ENCODE measurements around the gene EDAR.

EDAR gene

GRCh38 chr2:108988796-108989713, at the start of gene EDAR:
Gene EDAR, minus strand, starts transcription at chr2:108989220. Its CDS starts 58,206 bp downstream, at chr2:108931014.
- DNase-seq (ENCODE audit: low read depth in 3 of 3), result peak in 1 of 3 donors; percentile 13

GRCh38 chr2:109033171-109033570, 44.2 kb upstream of the EDAR start:
- DNase-seq (ENCODE audit: low read depth in 3 of 3), result no peak

- DNase-seq (ENCODE audit: low read depth in 3 of 3), result no peak
Measured at GRCh38 chr2:109032229-109032820, 43.3 kb upstream of the EDAR start.

- peak in 2 of 3 donors; percentile 20 to 61 for DNase-seq (ENCODE audit: low read depth in 3 of 3)
Measured at GRCh38 chr2:109031476-109032228, 42.6 kb upstream of the EDAR start.

- DNase-seq (ENCODE audit: low read depth in 3 of 3), result no peak
Measured at GRCh38 chr2:109030870-109031475, 42.0 kb upstream of the EDAR start.

GRCh38 chr2:109029490-109030201, 40.6 kb upstream of the EDAR start:
- DNase-seq (ENCODE audit: low read depth in 3 of 3), result no peak

GRCh38 chr2:109028738-109029489, 39.9 kb upstream of the EDAR start:
- DNase-seq (ENCODE audit: low read depth in 3 of 3), result no peak

- DNase-seq (ENCODE audit: low read depth in 3 of 3), result no peak
Measured at GRCh38 chr2:109028277-109028676, 39.3 kb upstream of the EDAR start.

- DNase-seq (ENCODE audit: low read depth in 3 of 3), result no peak
Measured at GRCh38 chr2:109027702-109028101, 38.7 kb upstream of the EDAR start.

GRCh38 chr2:109024477-109024876, 35.5 kb upstream of the EDAR start:
- DNase-seq (ENCODE audit: low read depth in 3 of 3), result no peak

GRCh38 chr2:109021895-109022300, 32.9 kb upstream of the EDAR start:
- no peak for DNase-seq (ENCODE audit: low read depth in 3 of 3)

- DNase-seq (ENCODE audit: low read depth in 3 of 3), result no peak
Measured at GRCh38 chr2:109020217-109020637, 31.2 kb upstream of the EDAR start.

GRCh38 chr2:109018452-109018851, 29.4 kb upstream of the EDAR start:
- no peak for DNase-seq (ENCODE audit: low read depth in 3 of 3)

- no peak for DNase-seq (ENCODE audit: low read depth in 3 of 3)
Measured at GRCh38 chr2:109017017-109017416, 28.0 kb upstream of the EDAR start.

- no peak for DNase-seq (ENCODE audit: low read depth in 3 of 3)
Measured at GRCh38 chr2:109016376-109016775, 27.4 kb upstream of the EDAR start.

- DNase-seq (ENCODE audit: low read depth in 3 of 3), result no peak
Measured at GRCh38 chr2:109014476-109014875, 25.5 kb upstream of the EDAR start.

- no peak for DNase-seq (ENCODE audit: low read depth in 3 of 3)
Measured at GRCh38 chr2:109013051-109013450, 24.0 kb upstream of the EDAR start.

GRCh38 chr2:109009920-109010610, 21.0 kb upstream of the EDAR start:
- no peak for DNase-seq (ENCODE audit: low read depth in 3 of 3)

GRCh38 chr2:109006971-109007370, 18.0 kb upstream of the EDAR start:
- DNase-seq (ENCODE audit: low read depth in 3 of 3), result no peak

- no peak for DNase-seq (ENCODE audit: low read depth in 3 of 3)
Measured at GRCh38 chr2:109005686-109006204, 16.7 kb upstream of the EDAR start.

All from stimulated activated CD4-positive, alpha-beta T cell treated with anti-CD3 and anti-CD28 coated beads, TNF-alpha, amount 100 ng/mL, for 48 hours (primary cell).